ENCODE data around the gene SLC19A2. TPM values are rescaled to one million over a fixed set of nuclear protein-coding genes. Genes with fewer than 3 reads are reported as not detected.

The SLC19A2 gene
- polyA plus RNA-seq, 1 of the 3 experiments (the other 2 are of a cell fraction), result 3.4 TPM

DNA sequence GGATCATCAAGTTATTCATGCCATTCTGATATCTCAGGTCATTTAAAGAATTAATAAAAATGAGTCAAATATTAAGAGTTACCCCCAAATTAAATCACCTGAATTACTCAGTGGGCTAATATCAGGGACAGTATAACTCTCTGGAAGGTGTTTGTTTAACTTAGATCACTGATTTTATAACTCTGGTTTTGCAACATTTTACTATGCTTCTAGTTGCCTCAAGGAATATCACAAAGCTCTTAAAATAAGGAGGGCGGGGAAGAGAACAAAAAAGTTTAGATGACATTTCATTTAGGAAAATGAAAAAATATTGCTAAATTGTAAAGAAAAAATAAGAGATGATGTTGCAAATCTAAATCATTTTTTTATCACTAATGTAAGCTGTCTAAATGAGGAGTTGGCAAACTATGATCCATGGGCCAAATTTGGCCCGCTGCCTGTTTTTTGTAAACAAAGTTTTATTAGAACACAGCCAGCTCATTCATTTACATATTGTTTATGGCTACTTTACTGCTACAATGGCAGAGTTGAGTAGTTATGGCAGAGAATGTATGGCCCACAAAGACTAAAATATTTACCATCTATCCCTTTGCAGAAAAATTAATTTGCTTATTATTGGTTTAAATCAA is 31.9 kb upstream of the SLC19A2 start:
- no peak overlapping the region for H3K9ac ChIP-seq
- ChIA-PET POLR2A (no interaction called here), CTCF (interaction anchor here (0.7 to 1.5 kb wide), 3 partner anchors 8 to 32 kb away, joined by 3 to 5 read pairs (median 3); partner anchors contain the start of gene SLC19A2)
- no peaks in the 10 kb centered on the region for H4K20me1 ChIP-seq (ENCODE audit: insufficient read depth)
- WGBS (ENCODE audit: low lambda C conversion rate), result 78% methylated on average over 2 of the region's 2 CpGs
- no peak overlapping the region; the same call in 1 of the 2 replicates for H2AFZ ChIP-seq (ENCODE audit: low read depth)
- TF ChIP-seq MEF2A (IDR thresholded peaks at IDR 0.05; ENCODE audit: borderline replicate concordance, low read depth), result no peak
- no peak for TF ChIP-seq RCOR1 (IDR thresholded peaks at IDR 0.05; ENCODE audit: low read length)
- no peak for TF ChIP-seq FOSL2 (IDR thresholded peaks at IDR 0.05; ENCODE audit: borderline replicate concordance, low read depth)
- no peak for TF ChIP-seq CHD2 (IDR thresholded peaks at IDR 0.05; ENCODE audit: low read length, partially characterized antibody)
- TF ChIP-seq USF1 (IDR thresholded peaks at IDR 0.05; ENCODE audit: borderline replicate concordance, low read depth), result no peak
- TF ChIP-seq EP300 (IDR thresholded peaks at IDR 0.05; ENCODE audit: borderline replicate concordance in 1 of 2, low read depth in 1 of 2, low read length in 1 of 2), result no peak
- no peak for TF ChIP-seq JUND (IDR thresholded peaks at IDR 0.05)
- TF ChIP-seq, protein P1, sequence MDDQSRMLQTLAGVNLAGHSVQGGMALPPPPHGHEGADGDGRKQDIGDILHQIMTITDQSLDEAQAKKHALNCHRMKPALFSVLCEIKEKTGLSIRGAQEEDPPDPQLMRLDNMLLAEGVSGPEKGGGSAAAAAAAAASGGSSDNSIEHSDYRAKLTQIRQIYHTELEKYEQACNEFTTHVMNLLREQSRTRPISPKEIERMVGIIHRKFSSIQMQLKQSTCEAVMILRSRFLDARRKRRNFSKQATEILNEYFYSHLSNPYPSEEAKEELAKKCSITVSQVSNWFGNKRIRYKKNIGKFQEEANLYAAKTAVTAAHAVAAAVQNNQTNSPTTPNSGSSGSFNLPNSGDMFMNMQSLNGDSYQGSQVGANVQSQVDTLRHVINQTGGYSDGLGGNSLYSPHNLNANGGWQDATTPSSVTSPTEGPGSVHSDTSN (IDR thresholded peaks at IDR 0.05), result no peak
- TF ChIP-seq RAD21 (IDR thresholded peaks at IDR 0.05; ENCODE audit: low read length), result no peak
- no peak overlapping the region for H3K4me2 ChIP-seq
- no peak overlapping the region for H3K27ac ChIP-seq (ENCODE audit: low read depth in 2 of 2, low read length in 1 of 2)
- no peaks in the 10 kb centered on the region for H3K9me3 ChIP-seq
- no peak for DNase-seq
- no peaks in the 10 kb centered on the region for H3K9me2 ChIP-seq
- no peaks in the 10 kb centered on the region for H3K27me3 ChIP-seq (ENCODE audit: insufficient read depth)
- H3F3A ChIP-seq (replicated peaks; ENCODE audit: insufficient read depth), result no peaks in the 10 kb centered on the region
- no peak overlapping the region for H3K4me3 ChIP-seq (ENCODE audit: low read depth in 2 of 2, low read length in 1 of 2)
- no peaks in the 10 kb centered on the region for H3K36me3 ChIP-seq (replicated peaks in 1 of 2; ENCODE audit: control insufficient read depth in 1 of 2, insufficient read depth in 2 of 2, low read length in 1 of 2)
- H3K4me1 ChIP-seq (ENCODE audit: control insufficient read depth in 1 of 2, insufficient read depth in 2 of 2, low read depth in 1 of 2, low read length in 1 of 2), result no peaks in the 10 kb centered on the region
- no peaks in the 10 kb centered on the region for H3K79me2 ChIP-seq (ENCODE audit: insufficient read depth)

DNA sequence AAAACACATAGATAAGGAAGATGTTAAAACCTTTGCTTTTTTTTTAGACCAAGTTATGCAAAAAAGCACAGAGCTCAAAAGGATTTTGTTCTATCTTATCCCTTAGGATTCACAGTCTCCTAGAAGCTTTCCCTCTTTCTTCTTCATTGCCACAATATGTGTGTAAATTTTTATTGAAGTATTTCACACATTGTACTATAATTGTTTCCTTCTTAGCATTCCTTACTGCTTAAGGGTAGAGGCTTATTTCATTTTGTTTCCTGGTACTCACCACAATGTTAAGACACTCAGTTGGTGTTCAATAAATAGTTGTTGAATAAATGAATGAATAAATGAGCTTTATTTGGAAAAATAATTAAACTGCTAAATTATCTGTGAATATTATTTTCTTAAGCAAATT is 29.9 kb upstream of the SLC19A2 start:
- H3K79me2 ChIP-seq (ENCODE audit: insufficient read depth), result no peaks in the 10 kb centered on the region
- peaks cover 6% of the 10 kb centered on the region for H3F3A ChIP-seq (replicated peaks; ENCODE audit: insufficient read depth)
- POLR2A ChIA-PET, result no interaction called here
- no peaks in the 10 kb centered on the region for H3K27me3 ChIP-seq (ENCODE audit: insufficient read depth)
- H4K20me1 ChIP-seq (ENCODE audit: insufficient read depth), result no peaks in the 10 kb centered on the region
- H3K4me2 ChIP-seq, result no peak overlapping the region
- no peaks in the 10 kb centered on the region; a peak in 2 of 4 replicates for H3K4me1 ChIP-seq (ENCODE audit: control insufficient read depth in 1 of 2, insufficient read depth in 2 of 2, low read depth in 1 of 2, low read length in 1 of 2)
- no peaks in the 10 kb centered on the region for H3K9me3 ChIP-seq
- no peak overlapping the region for H3K9ac ChIP-seq
- H3K36me3 ChIP-seq (replicated peaks in 1 of 2; ENCODE audit: control insufficient read depth in 1 of 2, insufficient read depth in 2 of 2, low read length in 1 of 2), result no peaks in the 10 kb centered on the region
- no peak overlapping the region for H3K27ac ChIP-seq (ENCODE audit: low read depth in 2 of 2, low read length in 1 of 2)
- DNase-seq, result no peak
- CTCF ChIA-PET, result interaction anchor here (0.6 to 1.0 kb wide), 2 partner anchors 34 to 49 kb away, joined by 3 read pairs; no protein-coding TSS in a partner anchor
- no peak overlapping the region for H2AFZ ChIP-seq (ENCODE audit: low read depth)
- H3K9me2 ChIP-seq, result no peaks in the 10 kb centered on the region
- no peak overlapping the region for H3K4me3 ChIP-seq (ENCODE audit: low read depth in 2 of 2, low read length in 1 of 2)
- TF ChIP-seq CHD2 (IDR thresholded peaks at IDR 0.05; ENCODE audit: low read length, partially characterized antibody) (no peak), POLR2AphosphoS5 (IDR thresholded peaks at IDR 0.05; ENCODE audit: low read depth, low read length) (no peak), YY1 (IDR thresholded peaks at IDR 0.05; ENCODE audit: low read depth) (no peak), RAD21 (IDR thresholded peaks at IDR 0.05; ENCODE audit: low read length) (no peak), SMC3 (IDR thresholded peaks at IDR 0.05; ENCODE audit: low read depth, low read length) (no peak), GABPA (IDR thresholded peaks at IDR 0.05; ENCODE audit: low read depth) (no peak), IRF3 (IDR thresholded peaks at IDR 0.05; ENCODE audit: low read depth, low read length) (no peak), ELF1 (IDR thresholded peaks at IDR 0.05) (no peak), RCOR1 (IDR thresholded peaks at IDR 0.05; ENCODE audit: low read length) (no peak), MAX (IDR thresholded peaks at IDR 0.05; ENCODE audit: low read depth) (no peak)
- TF ChIP-seq, protein P2, sequence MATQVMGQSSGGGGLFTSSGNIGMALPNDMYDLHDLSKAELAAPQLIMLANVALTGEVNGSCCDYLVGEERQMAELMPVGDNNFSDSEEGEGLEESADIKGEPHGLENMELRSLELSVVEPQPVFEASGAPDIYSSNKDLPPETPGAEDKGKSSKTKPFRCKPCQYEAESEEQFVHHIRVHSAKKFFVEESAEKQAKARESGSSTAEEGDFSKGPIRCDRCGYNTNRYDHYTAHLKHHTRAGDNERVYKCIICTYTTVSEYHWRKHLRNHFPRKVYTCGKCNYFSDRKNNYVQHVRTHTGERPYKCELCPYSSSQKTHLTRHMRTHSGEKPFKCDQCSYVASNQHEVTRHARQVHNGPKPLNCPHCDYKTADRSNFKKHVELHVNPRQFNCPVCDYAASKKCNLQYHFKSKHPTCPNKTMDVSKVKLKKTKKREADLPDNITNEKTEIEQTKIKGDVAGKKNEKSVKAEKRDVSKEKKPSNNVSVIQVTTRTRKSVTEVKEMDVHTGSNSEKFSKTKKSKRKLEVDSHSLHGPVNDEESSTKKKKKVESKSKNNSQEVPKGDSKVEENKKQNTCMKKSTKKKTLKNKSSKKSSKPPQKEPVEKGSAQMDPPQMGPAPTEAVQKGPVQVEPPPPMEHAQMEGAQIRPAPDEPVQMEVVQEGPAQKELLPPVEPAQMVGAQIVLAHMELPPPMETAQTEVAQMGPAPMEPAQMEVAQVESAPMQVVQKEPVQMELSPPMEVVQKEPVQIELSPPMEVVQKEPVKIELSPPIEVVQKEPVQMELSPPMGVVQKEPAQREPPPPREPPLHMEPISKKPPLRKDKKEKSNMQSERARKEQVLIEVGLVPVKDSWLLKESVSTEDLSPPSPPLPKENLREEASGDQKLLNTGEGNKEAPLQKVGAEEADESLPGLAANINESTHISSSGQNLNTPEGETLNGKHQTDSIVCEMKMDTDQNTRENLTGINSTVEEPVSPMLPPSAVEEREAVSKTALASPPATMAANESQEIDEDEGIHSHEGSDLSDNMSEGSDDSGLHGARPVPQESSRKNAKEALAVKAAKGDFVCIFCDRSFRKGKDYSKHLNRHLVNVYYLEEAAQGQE (IDR thresholded peaks at IDR 0.05; ENCODE audit: low read depth, low read length), result no peak

Measured in SK-N-SH (cell line).